ENCODE measurements around the gene CEP170B. TPM values are rescaled to one million over a fixed set of nuclear protein-coding genes. Genes with fewer than 3 reads are reported as not detected.
A peak's percentile ranks its signal among the peaks of the same experiment; 100 is the strongest.

Gene CEP170B
- total and polyA plus RNA-seq, 9 of the 15 experiments (the other 6 are each of a cell fraction or from before 2014, with no cell fraction given) = 0.01 to 10.2 (median 2.2) TPM

GRCh38 chr14:104919152-104919992 lies 54.3 kb downstream of the CEP170B start (continued):
- TF ChIP-seq NR2C1 (IDR thresholded peaks at IDR 0.05) = peak; percentile 81
- peak; percentile 83 for TF ChIP-seq NR2C1 (tag; IDR thresholded peaks at IDR 0.05)

- Histone ChIP-seq H3K9ac (ENCODE audit: insufficient read depth in 1 of 2, low read depth in 2 of 2, low read length in 2 of 2) (no peak overlapping the region), H3K27ac (ENCODE audit: extremely low read depth, low read depth, low read length) (no peak overlapping the region), H4K20me1 (replicated peaks; ENCODE audit: control insufficient read depth, insufficient read depth, low read length) (no peaks in the 10 kb centered on the region), H3K27me3 (ENCODE audit: control insufficient read depth in 2 of 2, insufficient read depth in 2 of 2, low read length in 2 of 2) (no peaks in the 10 kb centered on the region; a peak in 2 of 5 replicates), H3K9me3 (replicated peaks; ENCODE audit: control insufficient read depth, insufficient read depth, low read depth, low read length) (0 out of 2 replicates have a peak, but pooled peaks cover 2% of the 10 kb centered on the region), H3K4me2 (ENCODE audit: insufficient read depth, low read length) (no peak overlapping the region), H3K36me3 (ENCODE audit: control insufficient read depth, insufficient read depth, low read length) (no peaks in the 10 kb centered on the region), H3K9me1 (ENCODE audit: control insufficient read depth, insufficient read depth, low read length) (no peaks in the 10 kb centered on the region), H3K4me1 (replicated peaks in 1 of 2; ENCODE audit: control insufficient read depth in 2 of 2, insufficient read depth in 2 of 2, low read length in 2 of 2) (peaks cover 0 to 7% of the 10 kb centered on the region in 2 experiments; a peak in 2 of 5 replicates), H2AFZ (ENCODE audit: low read depth, low read length) (no peak overlapping the region; the same call in 1 of the 2 replicates), H3K4me3 (no peak overlapping the region), H3K79me2 (ENCODE audit: control insufficient read depth, insufficient read depth, low read length) (no peaks in the 10 kb centered on the region)
- intact Hi-C loops (cut with micrococcal nuclease) = no loop called here
- no peak for ATAC-seq
- no peak for TF ChIP-seq CBFA2T2 (conservative IDR thresholded peaks at IDR 0.05)
- TF ChIP-seq ZNF316 (IDR thresholded peaks at IDR 0.05) = 0 out of 2 replicates have a peak, but pooled peaks have one; percentile 2
- TF ChIP-seq THRAP3 (IDR thresholded peaks at IDR 0.05; ENCODE audit: borderline replicate concordance) = no peak
- no peak for TF ChIP-seq PPARD (CRISPR knock-in tag; IDR thresholded peaks at IDR 0.05)
- no peak for TF ChIP-seq MTA1 (IDR thresholded peaks at IDR 0.05; ENCODE audit: borderline replicate concordance)
- no peak for TF ChIP-seq ARHGAP35 (IDR thresholded peaks at IDR 0.05; ENCODE audit: partially characterized antibody)
- TF ChIP-seq PHB2 (IDR thresholded peaks at IDR 0.05; ENCODE audit: low read depth) = no peak
- no peak for DNase-seq (ENCODE audit: extremely low read depth in 1 of 4, low spot score in 3 of 4)
- in situ Hi-C loops (cut with MboI) = no loop called here
- WGBS (ENCODE audit: insufficient coverage, low coverage, missing lambda C conversion rate) = 13% methylated on average over 2 of the region's 3 CpGs
- ChIA-PET POLR2A (interaction anchor here (0.7 kb wide), 1 partner anchor 184 kb away, joined by 3 read pairs; no protein-coding TSS in a partner anchor), CTCF (ENCODE audit: low intra/inter-chr PET ratio) (no interaction called here)
- FAIRE-seq = no peak
- no TSS peak for BruUV-seq (replicated peaks)
These were observed 54.9 kb downstream of the CEP170B start for GRCh38 chr14:104919993-104920315.

Measured in K562 (cell line).